ENCODE measurements around the gene PRAME.

PRAME gene, protein sequence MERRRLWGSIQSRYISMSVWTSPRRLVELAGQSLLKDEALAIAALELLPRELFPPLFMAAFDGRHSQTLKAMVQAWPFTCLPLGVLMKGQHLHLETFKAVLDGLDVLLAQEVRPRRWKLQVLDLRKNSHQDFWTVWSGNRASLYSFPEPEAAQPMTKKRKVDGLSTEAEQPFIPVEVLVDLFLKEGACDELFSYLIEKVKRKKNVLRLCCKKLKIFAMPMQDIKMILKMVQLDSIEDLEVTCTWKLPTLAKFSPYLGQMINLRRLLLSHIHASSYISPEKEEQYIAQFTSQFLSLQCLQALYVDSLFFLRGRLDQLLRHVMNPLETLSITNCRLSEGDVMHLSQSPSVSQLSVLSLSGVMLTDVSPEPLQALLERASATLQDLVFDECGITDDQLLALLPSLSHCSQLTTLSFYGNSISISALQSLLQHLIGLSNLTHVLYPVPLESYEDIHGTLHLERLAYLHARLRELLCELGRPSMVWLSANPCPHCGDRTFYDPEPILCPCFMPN

DNA sequence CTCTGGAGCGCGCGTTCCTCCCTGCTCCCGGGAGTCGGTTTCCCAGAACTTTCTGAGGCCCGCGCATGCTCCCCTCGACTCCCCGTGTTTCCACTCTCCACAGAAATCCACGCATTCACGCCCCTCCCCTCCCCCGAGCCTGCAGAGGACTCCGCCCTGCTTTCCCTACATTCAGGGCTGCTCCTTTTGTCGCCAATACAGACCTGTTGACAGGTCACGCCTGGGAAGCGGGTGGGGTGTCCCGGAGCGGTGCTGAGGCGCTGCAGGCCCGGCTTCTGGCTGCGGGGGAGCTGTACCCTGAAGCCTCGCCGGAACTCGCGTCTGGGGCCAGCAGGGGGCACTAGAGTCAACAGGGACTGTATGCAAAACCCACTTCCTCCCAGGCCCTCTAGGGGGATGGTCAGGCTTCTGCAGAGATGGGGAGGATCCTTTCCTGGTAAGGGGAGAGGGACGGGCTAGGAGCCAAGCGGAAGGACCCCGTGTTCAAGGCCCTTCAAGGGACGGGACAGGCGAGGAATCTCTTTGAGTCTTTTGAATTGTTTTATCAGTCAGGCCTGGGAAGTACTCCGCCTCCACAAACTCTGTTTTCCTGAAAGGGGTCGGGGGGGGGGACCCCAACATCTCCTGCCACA is at the start of gene PRAME:
PRAME (minus strand) TSS at position 294 of the 632 bp plus-strand sequence. CDS start 2,433 bp downstream, outside the sequence.
- TF ChIP-seq GATA3 (IDR thresholded peaks at IDR 0.05; ENCODE audit: low read depth, low read length) (no peak), GATA2 (IDR thresholded peaks at IDR 0.05; ENCODE audit: low read depth, low read length) (no peak)

GRCh38 chr22:22605074-22605404 is 46.0 kb upstream of the PRAME start:
- TF ChIP-seq GATA3 (IDR thresholded peaks at IDR 0.05; ENCODE audit: low read depth, low read length) (no peak), GATA2 (IDR thresholded peaks at IDR 0.05; ENCODE audit: low read depth, low read length) (no peak)

DNA sequence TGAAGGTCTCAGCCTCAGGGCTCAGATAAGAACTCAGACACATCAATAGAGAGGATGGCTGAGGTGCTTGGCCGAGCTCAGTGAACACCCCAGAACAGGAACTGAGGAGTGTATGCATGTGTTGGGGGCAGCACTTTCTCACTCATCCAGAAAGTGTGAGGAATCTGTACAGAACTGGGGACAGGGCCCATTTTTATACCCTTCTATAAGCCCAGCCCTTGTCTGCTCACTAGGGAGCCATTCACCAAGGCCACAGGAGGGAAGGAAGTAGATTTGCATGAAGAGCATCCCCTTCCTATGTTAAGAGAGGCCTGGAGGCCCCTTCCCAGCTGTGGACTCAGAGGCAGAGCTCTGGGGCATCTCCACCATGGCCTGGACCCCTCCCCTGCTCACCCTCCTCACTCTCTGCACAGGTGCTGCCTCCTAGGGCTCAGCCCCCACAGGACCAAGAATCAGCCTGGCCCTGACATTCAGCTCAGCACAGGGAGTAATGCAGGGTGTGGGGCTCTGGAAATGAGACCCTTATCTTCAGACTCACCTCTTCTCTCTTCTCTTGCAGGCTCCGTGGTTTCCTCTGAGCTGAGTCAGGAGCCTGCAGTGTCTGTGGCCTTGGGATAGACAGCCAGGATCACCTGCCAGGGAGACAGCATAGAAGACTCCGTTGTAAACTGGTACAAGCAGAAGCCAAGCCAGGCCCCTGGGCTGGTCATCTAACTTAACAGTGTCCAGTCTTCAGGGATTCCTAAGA is 45.4 kb upstream of the PRAME start:
- TF ChIP-seq GATA2 (IDR thresholded peaks at IDR 0.05; ENCODE audit: low read depth, low read length) (no peak), GATA3 (IDR thresholded peaks at IDR 0.05; ENCODE audit: low read depth, low read length) (no peak)

DNA sequence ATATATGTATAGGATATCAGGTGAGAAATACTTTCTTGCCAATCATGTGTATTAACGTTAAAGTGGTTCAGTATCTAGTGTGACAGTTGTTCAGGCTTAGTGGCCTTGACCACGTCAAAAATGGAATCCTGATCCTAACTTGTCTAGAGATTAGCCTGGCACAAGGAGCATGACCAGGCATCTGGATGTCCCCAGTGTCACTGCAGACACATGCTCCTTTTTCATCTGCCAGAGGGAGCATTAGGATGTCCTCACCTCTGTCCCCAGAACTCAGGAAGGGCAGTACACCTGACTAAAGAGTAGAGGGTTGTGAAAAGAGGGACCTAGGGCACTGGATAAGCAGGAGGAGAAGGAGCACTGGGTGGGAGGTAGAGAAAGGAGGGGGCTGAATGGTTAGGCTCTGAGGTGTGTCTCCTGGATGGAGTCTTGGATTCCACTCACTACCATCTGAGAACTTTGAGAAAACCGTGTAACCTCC is 44.4 kb upstream of the PRAME start:
- TF ChIP-seq GATA2 (IDR thresholded peaks at IDR 0.05; ENCODE audit: low read depth, low read length) (no peak), GATA3 (IDR thresholded peaks at IDR 0.05; ENCODE audit: low read depth, low read length) (no peak)

GRCh38 chr22:22600531-22601261 is 41.6 kb upstream of the PRAME start:
- no peak for TF ChIP-seq GATA2 (IDR thresholded peaks at IDR 0.05; ENCODE audit: low read depth, low read length)
- TF ChIP-seq GATA3 (IDR thresholded peaks at IDR 0.05; ENCODE audit: low read depth, low read length) = no peak

- TF ChIP-seq GATA3 (IDR thresholded peaks at IDR 0.05; ENCODE audit: low read depth, low read length) = no peak
- no peak for TF ChIP-seq GATA2 (IDR thresholded peaks at IDR 0.05; ENCODE audit: low read depth, low read length)
These were observed 40.2 kb upstream of the PRAME start for GRCh38 chr22:22599248-22599647.

DNA sequence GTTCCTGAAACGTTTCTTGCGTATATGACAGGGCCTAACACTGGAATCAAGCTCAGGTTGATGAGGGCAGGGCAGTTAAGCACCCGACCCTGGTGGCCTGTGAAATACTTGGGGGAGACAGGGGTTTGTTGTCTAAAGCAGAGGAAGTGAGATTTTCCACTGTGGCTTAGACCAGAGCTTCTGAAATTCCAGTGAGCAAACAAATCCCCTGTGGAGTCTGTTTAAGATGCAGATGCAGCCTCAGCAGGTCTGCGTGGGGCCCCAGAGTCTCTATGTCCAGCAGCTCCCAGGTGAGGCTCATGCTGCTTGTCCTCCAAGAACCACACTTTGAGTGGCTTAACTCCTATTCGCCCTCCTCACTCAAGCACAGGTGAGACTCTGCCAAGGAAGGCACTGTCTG is 39.1 kb upstream of the PRAME start:
- no peak for TF ChIP-seq GATA2 (IDR thresholded peaks at IDR 0.05; ENCODE audit: low read depth, low read length)
- no peak for TF ChIP-seq GATA3 (IDR thresholded peaks at IDR 0.05; ENCODE audit: low read depth, low read length)

DNA sequence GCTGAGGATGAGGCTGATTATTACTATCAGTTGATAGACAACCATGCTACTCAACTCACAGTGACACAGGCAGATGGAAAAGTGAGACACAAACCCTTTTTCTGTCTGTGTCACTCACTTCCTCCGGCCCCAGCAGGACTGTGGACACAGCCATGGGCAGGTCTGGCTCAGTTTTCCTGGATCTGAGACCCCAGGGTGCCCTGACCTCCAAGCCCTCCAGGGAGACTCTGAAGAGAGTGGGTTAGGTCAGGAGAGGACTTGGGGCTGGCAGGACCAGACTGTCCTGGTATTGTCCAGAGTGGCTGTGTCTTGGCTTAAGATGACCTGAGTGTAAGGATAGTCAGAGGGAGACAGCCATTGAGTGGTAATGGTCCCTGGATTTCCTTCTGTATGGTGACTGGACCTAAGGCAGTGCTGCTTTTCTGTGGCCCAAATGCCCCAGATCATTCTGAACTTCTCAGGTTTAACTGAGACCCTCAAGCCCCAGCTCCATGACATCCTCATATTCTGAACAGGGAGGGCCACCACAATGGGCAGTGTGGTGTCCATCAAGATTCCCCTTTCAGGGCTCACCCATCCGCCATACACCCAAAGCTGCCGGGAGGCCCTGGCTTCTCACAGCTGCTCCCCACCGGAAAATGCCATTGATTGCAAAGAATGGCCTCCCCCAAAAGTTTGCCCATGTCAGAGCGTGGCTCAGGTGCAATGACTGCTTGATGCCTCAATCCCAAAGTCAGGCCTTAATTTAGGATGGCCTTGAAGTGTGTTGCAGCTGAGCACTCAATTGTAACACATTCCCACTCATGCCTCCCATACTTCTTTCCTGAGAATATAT is 36.2 kb upstream of the PRAME start:
- no peak for TF ChIP-seq GATA2 (IDR thresholded peaks at IDR 0.05; ENCODE audit: low read depth, low read length)
- no peak for TF ChIP-seq GATA3 (IDR thresholded peaks at IDR 0.05; ENCODE audit: low read depth, low read length)

DNA sequence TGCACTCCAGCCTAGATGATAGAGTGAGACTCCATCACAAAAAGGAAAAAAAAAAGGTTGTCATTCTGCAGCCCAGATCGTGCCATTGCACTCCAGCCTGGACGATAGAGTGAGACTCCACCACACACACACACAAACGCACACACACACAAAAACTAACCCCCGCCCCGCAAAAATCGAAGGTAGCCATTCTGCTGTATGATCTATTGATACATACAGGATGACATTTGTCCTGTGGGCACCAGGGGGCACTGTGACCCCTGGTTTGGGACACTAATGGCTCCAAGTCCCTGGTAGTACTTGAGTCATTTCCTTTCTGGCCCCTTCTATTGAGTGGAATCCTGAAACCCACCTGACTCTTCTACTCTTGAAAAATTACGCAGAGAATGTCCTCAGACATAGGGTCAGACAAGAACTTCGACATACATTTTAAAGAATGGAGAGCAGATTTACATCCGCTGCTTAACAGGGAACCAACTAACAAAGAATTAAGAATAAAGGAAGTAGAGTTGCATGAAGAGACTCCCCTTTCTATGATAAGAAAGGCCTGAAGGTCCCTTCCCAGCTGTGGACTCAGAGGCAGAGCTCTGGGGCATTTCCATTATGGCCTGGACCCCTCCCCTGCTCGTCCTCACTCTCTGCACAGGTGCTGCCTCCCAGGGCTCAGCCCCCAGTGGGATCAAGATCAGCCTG is 35.0 kb upstream of the PRAME start:
- TF ChIP-seq GATA2 (IDR thresholded peaks at IDR 0.05; ENCODE audit: low read depth, low read length) (no peak), GATA3 (IDR thresholded peaks at IDR 0.05; ENCODE audit: low read depth, low read length) (no peak)

DNA sequence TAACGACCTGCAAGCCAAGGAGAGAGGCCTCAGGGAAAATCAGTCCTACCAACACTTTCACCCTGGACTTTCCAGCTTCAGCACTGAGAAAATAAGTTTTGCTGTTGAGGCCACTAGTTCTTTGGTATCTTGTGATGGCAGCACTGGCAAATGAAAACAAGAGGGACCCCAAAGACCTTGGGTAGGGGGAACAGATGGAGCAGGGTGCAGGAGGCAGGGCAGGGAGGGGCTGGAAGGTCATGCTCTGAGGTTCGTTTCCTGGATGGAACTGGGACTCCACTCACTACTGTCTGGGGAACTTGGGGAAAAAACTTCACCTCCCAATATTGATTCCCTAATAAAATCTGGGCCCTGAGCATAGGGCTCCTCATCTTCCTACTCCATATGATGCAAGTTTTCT is 34.2 kb upstream of the PRAME start:
- TF ChIP-seq GATA3 (IDR thresholded peaks at IDR 0.05; ENCODE audit: low read depth, low read length) (no peak), GATA2 (IDR thresholded peaks at IDR 0.05; ENCODE audit: low read depth, low read length) (no peak)

- no peak for TF ChIP-seq GATA2 (IDR thresholded peaks at IDR 0.05; ENCODE audit: low read depth, low read length)
- no peak for TF ChIP-seq GATA3 (IDR thresholded peaks at IDR 0.05; ENCODE audit: low read depth, low read length)
These were observed 32.6 kb upstream of the PRAME start for GRCh38 chr22:22591348-22592299.
